Stimulated activated CD4-positive, alpha-beta T cell treated with anti-CD3 and anti-CD28 coated beads, TNF-alpha, amount 100 ng/mL, for 24 hours (primary cell): Measurements from ENCODE around the gene PRR29.
"Not testable (repeated sequence)": the region's sequence is repeated elsewhere in the genome, so short reads cannot be mapped to it uniquely, and the experiment has no call there.

Experiments
- DNase-seq, 3 experiments: peaks; one replicate each; pipeline ENCODE4 v3.0.0-alpha.2; 2020; ENCODE audit warnings: low read depth in 3 of 3

PRR29 gene

DNA sequence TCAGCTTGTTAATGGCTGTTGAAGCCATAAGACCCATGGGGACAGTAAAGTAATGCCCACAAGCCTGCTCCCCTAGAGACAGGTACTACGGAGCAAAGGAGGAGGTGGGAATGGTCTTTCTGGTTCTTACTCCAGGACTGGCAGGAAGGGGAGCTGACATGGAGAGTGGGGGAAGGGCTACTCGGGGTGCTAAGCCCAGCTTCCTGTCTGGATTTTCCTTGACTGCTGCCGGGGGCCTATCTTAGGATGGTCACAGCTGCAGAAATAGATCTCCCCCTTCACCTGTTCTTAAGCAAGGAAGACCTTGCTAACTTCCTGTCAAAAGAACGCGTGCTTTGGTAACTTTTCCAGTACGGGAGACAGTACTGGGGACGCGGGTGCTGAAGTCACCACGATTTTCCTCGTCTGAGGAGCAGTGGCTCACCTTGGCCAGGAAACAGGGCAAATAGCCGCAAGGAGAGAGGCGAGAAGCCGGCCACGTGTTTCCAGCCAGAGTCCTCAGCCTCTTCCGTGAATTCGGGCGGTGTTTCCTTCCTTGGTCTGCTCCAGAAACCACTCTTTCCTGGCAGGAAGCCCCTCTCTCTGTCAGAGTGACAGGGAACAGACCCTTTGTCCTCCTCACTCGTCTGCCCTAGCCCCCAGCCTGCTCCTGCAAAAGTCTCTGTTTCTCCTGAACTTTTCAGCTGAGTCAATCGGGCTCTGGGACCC, 656 bp upstream of the PRR29 start:
- DNase-seq = no peak

- no peak for DNase-seq
Measured at GRCh38 chr17:63998721-63999679, 849 bp downstream of the PRR29 start.

GRCh38 chr17:63999680-64000531, 1.8 kb downstream of the PRR29 start:
- no peak for DNase-seq

DNA sequence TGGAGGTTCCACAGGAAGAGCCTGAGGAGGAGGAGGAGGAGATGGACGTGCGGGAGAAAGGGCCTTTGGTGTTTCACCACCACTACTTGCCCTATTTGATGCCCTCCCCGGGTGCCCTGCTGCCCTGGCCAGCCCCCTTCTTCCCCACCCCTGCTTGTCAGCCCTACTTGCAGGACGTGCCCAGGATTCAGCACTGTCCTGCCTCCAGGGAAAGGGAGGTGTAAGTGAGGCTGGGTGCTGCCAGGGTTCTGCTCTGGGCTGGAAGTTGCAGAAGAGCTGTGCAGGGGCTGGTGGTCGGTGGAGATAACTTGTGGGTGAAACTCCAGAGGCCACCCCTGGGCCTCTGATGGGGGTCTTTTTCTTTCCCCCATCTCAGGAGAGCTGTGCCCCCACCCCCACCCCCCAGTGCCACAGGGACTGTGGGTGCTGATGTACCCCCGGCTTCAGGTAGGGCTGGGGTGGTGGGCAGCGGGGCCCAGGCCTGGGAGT, 3.0 kb downstream of the PRR29 start:
- DNase-seq = no peak

- DNase-seq = no peak
Measured at GRCh38 chr17:64001763-64002529, 3.8 kb downstream of the PRR29 start.

DNA sequence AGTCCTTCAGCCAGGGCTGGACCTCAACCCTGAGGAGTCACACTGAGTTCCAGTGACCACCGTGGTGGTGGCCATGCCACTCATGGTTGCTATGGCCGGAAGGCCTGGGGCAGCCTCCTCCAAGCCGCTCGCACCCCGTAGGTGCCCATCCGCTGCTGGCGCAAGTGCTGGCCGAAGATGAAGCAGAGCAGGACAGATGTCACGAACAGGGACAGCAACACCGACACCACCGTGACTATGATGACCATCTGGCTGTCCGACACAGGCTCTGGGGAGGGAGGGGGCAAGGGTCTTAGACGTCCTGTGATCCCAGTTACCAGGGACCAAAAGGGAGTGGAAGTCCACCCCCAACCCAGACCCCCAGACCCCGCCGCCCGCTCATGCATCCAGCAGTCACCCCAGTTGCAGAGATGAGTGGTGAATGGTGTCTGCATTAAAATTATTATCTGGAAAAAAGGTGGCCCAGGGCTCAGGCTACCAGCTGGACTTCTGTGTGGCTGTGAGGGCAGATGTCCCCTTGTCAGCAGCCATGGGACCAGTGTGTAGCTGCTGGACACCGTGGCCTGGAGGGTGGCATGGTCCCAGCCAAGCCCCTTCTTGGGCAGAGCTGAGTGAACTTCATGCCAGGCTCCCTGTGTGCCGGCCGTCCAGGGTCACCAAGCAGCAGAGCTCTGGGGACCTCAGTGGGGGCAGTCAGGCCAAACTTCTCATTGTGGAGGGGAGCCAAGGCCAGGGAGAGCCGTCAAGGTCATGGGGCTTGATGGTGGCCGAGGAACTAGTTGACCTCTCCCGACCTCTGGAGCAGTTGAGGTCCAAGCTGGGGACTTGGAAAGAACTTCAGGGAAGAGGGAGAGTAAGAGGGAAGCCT, 4.7 kb downstream of the PRR29 start:
- DNase-seq = no peak

DNA sequence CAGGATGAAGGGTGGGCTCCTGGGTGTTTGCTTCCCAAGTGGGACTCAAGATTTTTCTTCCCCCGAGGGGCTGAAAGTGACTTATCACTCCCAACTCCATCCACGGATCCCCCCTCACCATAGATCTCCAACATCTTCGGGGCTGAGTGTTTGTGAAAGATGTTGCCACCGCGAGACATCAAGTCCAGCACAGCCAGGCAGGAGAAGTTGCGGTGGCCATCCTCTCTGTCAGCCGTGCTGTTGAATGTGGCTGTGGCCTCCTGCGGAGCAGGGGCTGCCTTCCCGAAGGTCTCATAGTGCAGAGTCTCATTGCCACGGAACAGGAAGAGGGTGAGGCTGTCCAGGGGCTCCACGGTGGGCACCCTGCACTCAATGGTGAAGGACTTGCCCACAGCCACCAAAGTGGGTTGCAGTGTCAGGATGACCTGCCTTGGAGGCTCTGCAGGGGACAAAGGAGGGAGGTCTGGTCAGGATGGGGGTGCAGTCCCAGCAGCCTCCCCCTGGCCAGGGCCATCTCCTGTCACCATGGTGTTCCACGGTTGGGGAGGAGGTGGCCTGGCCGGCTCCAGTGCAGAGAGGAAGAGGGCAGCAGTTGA, 5.5 kb downstream of the PRR29 start:
- no peak for DNase-seq

- no peak for DNase-seq
Measured at GRCh38 chr17:64004218-64004770, 6.1 kb downstream of the PRR29 start.

DNA sequence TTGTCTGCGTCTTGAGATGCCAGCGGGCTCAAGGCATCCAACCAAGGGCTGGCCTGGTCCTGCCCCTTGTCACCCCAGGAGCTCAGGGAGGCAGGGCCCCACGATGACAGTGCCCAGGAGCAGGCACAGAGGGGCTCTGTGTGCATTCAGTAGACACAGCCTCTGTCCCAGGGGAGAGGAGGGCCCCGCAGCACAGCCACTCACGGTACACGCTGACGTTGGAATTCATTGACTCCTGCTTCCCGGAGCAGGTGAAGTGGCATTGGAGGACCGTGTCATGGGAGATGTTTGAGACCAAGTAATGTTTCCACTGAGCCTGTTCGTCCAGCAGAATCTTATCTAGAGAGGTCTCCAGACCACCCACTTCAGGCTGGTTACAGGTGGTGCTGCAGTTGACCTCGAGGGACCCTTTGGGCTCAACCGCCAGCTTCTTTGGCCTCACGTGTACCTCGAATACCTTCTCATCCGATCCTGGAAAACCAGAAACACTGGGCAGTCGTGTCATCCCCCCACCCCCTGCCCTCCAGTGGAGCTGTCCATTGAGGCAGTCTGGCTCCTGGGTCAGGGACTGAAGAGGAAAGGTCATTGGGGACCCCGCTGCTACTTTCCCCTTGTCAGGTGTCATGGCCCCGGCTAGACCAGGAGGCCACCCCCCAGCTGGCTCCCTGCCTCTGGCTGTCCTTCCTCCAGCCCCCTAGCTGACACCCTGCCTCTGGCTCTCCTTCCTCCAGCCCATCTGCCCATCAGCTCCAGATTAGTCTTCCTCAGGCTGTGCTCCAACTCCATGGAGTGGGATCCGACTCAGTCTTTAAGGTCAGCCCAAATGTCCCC, 7.0 kb downstream of the PRR29 start:
- no peak for DNase-seq

- no peak for DNase-seq
Measured at GRCh38 chr17:64005734-64006167, 7.6 kb downstream of the PRR29 start.

GRCh38 chr17:64006361-64007088, 8.4 kb downstream of the PRR29 start:
- DNase-seq = no peak

DNA sequence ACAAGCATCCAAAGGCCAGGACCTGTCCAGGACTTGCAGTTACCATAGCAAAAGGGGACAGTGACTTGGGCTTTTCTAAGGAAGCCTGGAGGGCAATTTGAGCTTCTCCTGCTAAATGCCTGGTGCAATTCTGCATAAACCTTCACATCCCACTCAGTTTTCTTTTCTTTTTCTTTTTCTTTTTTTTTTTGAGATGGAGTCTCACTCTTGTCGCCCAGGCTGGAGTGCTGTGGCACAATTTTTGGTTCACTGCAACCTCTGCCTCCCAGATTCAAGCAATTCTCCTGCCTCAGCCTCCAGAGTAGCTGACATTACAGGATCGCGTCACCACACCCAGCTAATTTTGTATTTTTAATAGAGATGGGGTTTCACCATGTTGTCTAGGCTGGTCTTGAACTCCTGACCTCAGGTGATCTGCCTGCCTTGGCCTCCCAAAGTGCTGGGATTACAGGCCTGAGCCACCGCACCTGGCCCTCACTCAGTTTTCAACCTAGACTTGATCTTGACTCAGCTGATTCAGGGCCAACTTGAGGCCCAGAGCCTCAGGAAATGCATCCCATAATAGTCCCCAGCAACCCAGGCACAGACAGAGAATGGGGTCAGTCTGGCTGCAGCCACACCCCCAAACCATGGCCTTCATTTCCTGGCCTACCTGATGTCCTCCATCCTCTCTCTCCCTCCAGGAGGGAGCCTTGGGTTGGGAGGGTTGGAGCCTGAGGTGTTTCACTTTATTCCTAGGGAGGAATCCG, 9.1 kb downstream of the PRR29 start:
- DNase-seq = not testable (repeated sequence)

DNA sequence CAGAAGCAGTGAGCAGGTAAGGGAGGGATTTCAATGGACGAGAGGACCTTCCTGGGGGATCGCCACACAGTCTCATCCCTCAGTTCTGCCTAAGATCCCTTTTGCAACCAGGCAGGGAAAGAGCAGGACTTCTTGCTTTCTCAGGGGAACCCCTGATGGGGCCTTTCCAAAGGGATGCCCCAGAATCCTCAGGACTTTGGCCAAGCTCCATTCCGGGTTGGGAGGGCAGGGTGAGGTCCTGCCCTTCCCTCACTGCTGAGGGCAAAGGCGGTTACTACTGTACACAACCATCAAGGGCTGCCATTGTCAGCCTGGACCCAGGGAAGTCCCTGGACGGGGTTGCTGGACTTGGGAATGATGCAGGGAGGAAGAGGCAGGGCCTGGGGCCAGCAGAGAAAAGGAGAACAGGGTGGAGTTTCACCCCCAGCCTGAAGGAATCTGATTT, 9.7 kb downstream of the PRR29 start:
- DNase-seq = no peak

- DNase-seq = no peak
Measured at GRCh38 chr17:64008346-64008745, 10.2 kb downstream of the PRR29 start.

DNA sequence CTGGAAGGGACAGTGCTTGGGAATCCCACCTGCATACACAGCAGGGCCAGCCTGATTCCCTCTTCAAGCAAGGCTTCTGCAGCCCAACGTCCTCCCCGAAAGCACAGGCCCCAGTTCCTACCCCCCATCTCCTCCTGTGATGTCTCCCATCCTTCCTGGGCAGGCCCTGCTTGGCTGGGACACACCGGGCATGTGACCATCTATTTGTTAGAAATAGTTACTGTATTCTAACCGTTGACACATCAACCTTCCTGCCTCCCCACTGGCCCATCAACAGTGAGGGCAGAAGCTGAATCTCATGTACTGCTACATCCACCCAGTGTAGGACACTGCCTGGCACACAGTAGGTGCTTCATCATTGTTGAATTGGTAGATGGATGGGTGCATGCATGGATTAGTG, 10.7 kb downstream of the PRR29 start:
- DNase-seq = no peak

GRCh38 chr17:64009571-64010402, 11.6 kb downstream of the PRR29 start:
- no peak for DNase-seq
